Caco-2 (cell line): ENCODE results near the gene SLC38A5. TPM values are rescaled to one million over a fixed set of nuclear protein-coding genes. Genes with fewer than 3 reads are reported as not detected.

Source experiments
- BruUV-seq: library from RNA; stranded (reverse); fragments of 400-500 nt; replicated peaks from 2 replicates; lab custom pipeline; 2021; lab: Mats Ljungman, UMichigan
- CTCF ChIA-PET: fragments of 300-600 bp; sonication (Branson Sonifier 250); formaldehyde crosslinking; loops from one replicate; lab custom pipeline; 2022; ENCODE audit warnings: antibody characterized with exemption; lab: Charles Lee
- POLR2A ChIA-PET: fragments of 300-600 bp; sonication (Branson Sonifier 250); formaldehyde crosslinking; loops from one replicate; lab custom pipeline; 2022; ENCODE audit warnings: antibody characterized with exemption; lab: Charles Lee
- DNase-seq, 2 experiments: peaks; one replicate each; pipeline versions ENCODE4 v3.0.0 to v3.0.0-alpha.2; 2020 to 2022
- H3K27me3 ChIP-seq: replicated peaks from 2 replicates; pipeline ENCODE4 v1.6.0; 2011; ENCODE audit warnings: low read length; ENCODE audit not compliant: control insufficient read depth, insufficient read depth
- H3K36me3 ChIP-seq: 2 replicates; pipeline ENCODE4 v1.5.1; 2011; ENCODE audit warnings: low read length; ENCODE audit not compliant: control insufficient read depth, insufficient read depth
- H3K4me1 ChIP-seq: fragments of 250-450 bp; sonication (Bioruptor Pico); 2 replicates; pipeline ENCODE4 v1.5.1; 2020; ENCODE audit warnings: mild to moderate bottlenecking
- H3K4me3 ChIP-seq: 2 replicates; pipeline ENCODE4 v1.5.1; 2011; ENCODE audit warnings: low read depth, mild to moderate bottlenecking, control low read depth, low read length
- H3K9me3 ChIP-seq: fragments of 250-450 bp; sonication (Bioruptor Pico); 2 replicates; pipeline ENCODE4 v1.5.1; 2020; ENCODE audit warnings: mild to moderate bottlenecking, moderate library complexity
- H3K27ac Mint-ChIP-seq: one replicate; pipeline ENCODE4 v1.8.0; 2022; ENCODE audit warnings: mixed read lengths; ENCODE audit not compliant: unreplicated experiment
- H3K27me3 Mint-ChIP-seq: one replicate; pipeline ENCODE4 v1.8.0; 2022; ENCODE audit warnings: mixed read lengths; ENCODE audit not compliant: insufficient read depth, unreplicated experiment
- H3K36me3 Mint-ChIP-seq: one replicate; pipeline ENCODE4 v1.8.0; 2022; ENCODE audit warnings: mild to moderate bottlenecking, mixed read lengths; ENCODE audit not compliant: insufficient read depth, unreplicated experiment
- H3K4me1 Mint-ChIP-seq: one replicate; pipeline ENCODE4 v1.8.0; 2022; ENCODE audit warnings: low read depth, mixed read lengths; ENCODE audit not compliant: unreplicated experiment
- H3K4me3 Mint-ChIP-seq: one replicate; pipeline ENCODE4 v1.8.0; 2022; ENCODE audit warnings: mild to moderate bottlenecking, moderate library complexity, mixed read lengths; ENCODE audit not compliant: unreplicated experiment
- H3K9me3 Mint-ChIP-seq: one replicate; pipeline ENCODE4 v1.8.0; 2022; ENCODE audit warnings: mixed read lengths; ENCODE audit not compliant: unreplicated experiment
- CTCF ChIP-seq, 2 experiments: fragments of 200-600 bp in 1 of 2; IDR thresholded peaks; 1 replicate in 1 of 2; 2 replicates in 1 of 2; pipeline versions ENCODE4 v1.5.1 to v1.8.0; 2011 to 2022; ENCODE audit warnings: antibody characterized with exemption in 1 of 2, control low read depth in 1 of 2, inconsistent platforms in 1 of 2, low read depth in 1 of 2, low read length in 1 of 2, mild to moderate bottlenecking in 1 of 2, moderate library complexity in 1 of 2; ENCODE audit not compliant: insufficient read depth in 1 of 2, severe bottlenecking in 1 of 2, unreplicated experiment in 1 of 2
- intact Hi-C: fragments of 100-400 bp; cut with micrococcal nuclease; formaldehyde crosslinking; loops from one replicate; pipeline ENCODE4 v1.10.0; 2022; ENCODE audit not compliant: unreplicated experiment
- total RNA-seq: library from RNA; stranded (reverse); gene quantifications from 2 replicates; pipeline ENCODE4 v1.2.3, GENCODE V29; 2022

SLC38A5 gene
- total RNA-seq, 1 experiment from 2014 or later = 0.95 TPM

DNA sequence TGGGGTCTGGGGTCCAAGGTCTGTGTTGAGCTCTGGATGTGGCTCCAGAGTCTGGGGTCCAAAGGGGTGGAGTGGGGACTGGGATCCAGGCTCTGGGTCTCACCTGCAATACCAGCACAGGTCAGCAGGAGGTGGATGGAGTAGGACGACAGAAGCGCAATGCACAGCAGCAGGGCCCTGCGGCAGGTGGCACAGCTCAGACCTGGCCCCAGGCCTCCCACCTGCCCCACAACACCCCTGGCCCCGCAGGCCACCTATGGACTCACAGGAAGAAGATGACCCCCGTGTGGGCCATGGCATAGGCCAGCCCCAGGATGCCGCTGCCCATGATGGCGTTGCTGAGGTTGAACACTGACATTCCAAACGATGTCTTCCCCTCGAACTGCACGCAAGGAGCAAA is 3.4 kb downstream of the SLC38A5 start:
- no peaks in the 10 kb centered on the region for H3K36me3 Mint-ChIP-seq
- POLR2A ChIA-PET = no interaction called here
- no peak for DNase-seq
- intact Hi-C loops = no loop called here
- peak in 1 of 2 experiments; percentile 4 for TF ChIP-seq CTCF (IDR thresholded peaks at IDR 0.05; ENCODE audit: insufficient read depth in 1 of 2, low read depth in 1 of 2, low read length in 1 of 2, severe bottlenecking in 1 of 2, unreplicated experiment in 1 of 2)
- H3K9me3 Mint-ChIP-seq = no peaks in the 10 kb centered on the region
- no peak overlapping the region for H3K27ac Mint-ChIP-seq
- H3K27me3 Mint-ChIP-seq = no peaks in the 10 kb centered on the region
- Histone ChIP-seq H3K36me3 (no peaks in the 10 kb centered on the region), H3K4me3 (no peak overlapping the region), H3K9me3 (no peaks in the 10 kb centered on the region), H3K27me3 (no peaks in the 10 kb centered on the region), H3K4me1 (no peaks in the 10 kb centered on the region)
- H3K4me3 Mint-ChIP-seq = no peak overlapping the region
- H3K4me1 Mint-ChIP-seq = peaks cover 17% of the 10 kb centered on the region
- BruUV-seq = no TSS peak
- CTCF ChIA-PET = no interaction called here

- intact Hi-C loops = no loop called here
- Mint-ChIP-seq H3K27me3 (no peaks in the 10 kb centered on the region), H3K27ac (no peak overlapping the region), H3K4me1 (peaks cover 10% of the 10 kb centered on the region), H3K4me3 (no peak overlapping the region), H3K36me3 (no peaks in the 10 kb centered on the region), H3K9me3 (no peaks in the 10 kb centered on the region)
- BruUV-seq = no TSS peak
- H3K4me3 ChIP-seq = no peak overlapping the region
- ChIA-PET CTCF (no interaction called here), POLR2A (no interaction called here)
- H3K9me3 ChIP-seq = no peaks in the 10 kb centered on the region
- no peaks in the 10 kb centered on the region for H3K27me3 ChIP-seq
- no peak for DNase-seq
- no peaks in the 10 kb centered on the region for H3K36me3 ChIP-seq
- H3K4me1 ChIP-seq = no peaks in the 10 kb centered on the region
- TF ChIP-seq CTCF (IDR thresholded peaks at IDR 0.05; ENCODE audit: insufficient read depth in 1 of 2, low read depth in 1 of 2, low read length in 1 of 2, severe bottlenecking in 1 of 2, unreplicated experiment in 1 of 2) = no peak
These were observed 4.6 kb downstream of the SLC38A5 start for GRCh38 chrX:48465336-48465933.

- Histone ChIP-seq H3K27me3 (no peaks in the 10 kb centered on the region), H3K9me3 (no peaks in the 10 kb centered on the region), H3K4me3 (no peak overlapping the region), H3K36me3 (no peaks in the 10 kb centered on the region), H3K4me1 (no peaks in the 10 kb centered on the region)
- ChIA-PET POLR2A (no interaction called here), CTCF (interaction anchor here (0.6 kb wide), 1 partner anchor 1138 kb away, joined by 3 read pairs; no protein-coding TSS in a partner anchor)
- intact Hi-C loops = no loop called here
- no peak for TF ChIP-seq CTCF (IDR thresholded peaks at IDR 0.05; ENCODE audit: insufficient read depth in 1 of 2, low read depth in 1 of 2, low read length in 1 of 2, severe bottlenecking in 1 of 2, unreplicated experiment in 1 of 2)
- H3K27ac Mint-ChIP-seq = no peak overlapping the region
- H3K4me3 Mint-ChIP-seq = no peak overlapping the region
- DNase-seq = no peak
- no peaks in the 10 kb centered on the region for H3K4me1 Mint-ChIP-seq
- H3K27me3 Mint-ChIP-seq = peaks cover 4% of the 10 kb centered on the region
- BruUV-seq = no TSS peak
- H3K36me3 Mint-ChIP-seq = no peaks in the 10 kb centered on the region
- H3K9me3 Mint-ChIP-seq = no peaks in the 10 kb centered on the region
These were observed 8.2 kb downstream of the SLC38A5 start for GRCh38 chrX:48461830-48462229.
